HL-60 (cell line): ENCODE data around the gene CCDC187.

Experiments used
- DNase-seq, 2 experiments: peaks; one replicate each; pipeline ENCODE4 v3.0.0-alpha.2; 2010 to 2020; ENCODE audit warnings: low read depth in 1 of 2, low spot score in 1 of 2
- H3K27ac ChIP-seq: fragments of 250-450 bp; sonication (Bioruptor Pico); replicated peaks from 2 replicates; pipeline ENCODE4 v1.5.1; 2020; ENCODE audit warnings: mild to moderate bottlenecking, moderate library complexity
- H3K27me3 ChIP-seq: fragments of 250-450 bp; sonication (Bioruptor Pico); 2 replicates; pipeline ENCODE4 v1.5.1; 2021; ENCODE audit warnings: mild to moderate bottlenecking, moderate library complexity; ENCODE audit not compliant: insufficient read depth, poor library complexity, severe bottlenecking
- H3K4me3 ChIP-seq: replicated peaks from 2 replicates; pipeline ENCODE4 v1.5.1; 2011; ENCODE audit warnings: mild to moderate bottlenecking, control low read depth, low read length; ENCODE audit not compliant: insufficient read depth
- GABPA ChIP-seq: IDR thresholded peaks from 2 replicates; pipeline ENCODE4 v1.6.1; 2012; ENCODE audit warnings: low read depth
- POLR2AphosphoS5 ChIP-seq: IDR thresholded peaks from 2 replicates; pipeline ENCODE4 v1.6.1; 2012; ENCODE audit warnings: low read depth
- SPI1 ChIP-seq: IDR thresholded peaks from 2 replicates; pipeline ENCODE4 v1.6.1; 2012; ENCODE audit warnings: low read depth, mild to moderate bottlenecking, borderline replicate concordance
- TF ChIP-seq, protein P1 (sequence below): IDR thresholded peaks from one replicate; pipeline ENCODE4 v1.5.1; 2011; ENCODE audit warnings: low read length, control low read depth, inconsistent platforms; ENCODE audit not compliant: insufficient read depth
- TF ChIP-seq, protein P2 (sequence below): IDR thresholded peaks from 2 replicates; pipeline ENCODE4 v1.6.1; 2012; ENCODE audit warnings: low read depth; ENCODE audit not compliant: insufficient replicate concordance

The CCDC187 gene

DNA sequence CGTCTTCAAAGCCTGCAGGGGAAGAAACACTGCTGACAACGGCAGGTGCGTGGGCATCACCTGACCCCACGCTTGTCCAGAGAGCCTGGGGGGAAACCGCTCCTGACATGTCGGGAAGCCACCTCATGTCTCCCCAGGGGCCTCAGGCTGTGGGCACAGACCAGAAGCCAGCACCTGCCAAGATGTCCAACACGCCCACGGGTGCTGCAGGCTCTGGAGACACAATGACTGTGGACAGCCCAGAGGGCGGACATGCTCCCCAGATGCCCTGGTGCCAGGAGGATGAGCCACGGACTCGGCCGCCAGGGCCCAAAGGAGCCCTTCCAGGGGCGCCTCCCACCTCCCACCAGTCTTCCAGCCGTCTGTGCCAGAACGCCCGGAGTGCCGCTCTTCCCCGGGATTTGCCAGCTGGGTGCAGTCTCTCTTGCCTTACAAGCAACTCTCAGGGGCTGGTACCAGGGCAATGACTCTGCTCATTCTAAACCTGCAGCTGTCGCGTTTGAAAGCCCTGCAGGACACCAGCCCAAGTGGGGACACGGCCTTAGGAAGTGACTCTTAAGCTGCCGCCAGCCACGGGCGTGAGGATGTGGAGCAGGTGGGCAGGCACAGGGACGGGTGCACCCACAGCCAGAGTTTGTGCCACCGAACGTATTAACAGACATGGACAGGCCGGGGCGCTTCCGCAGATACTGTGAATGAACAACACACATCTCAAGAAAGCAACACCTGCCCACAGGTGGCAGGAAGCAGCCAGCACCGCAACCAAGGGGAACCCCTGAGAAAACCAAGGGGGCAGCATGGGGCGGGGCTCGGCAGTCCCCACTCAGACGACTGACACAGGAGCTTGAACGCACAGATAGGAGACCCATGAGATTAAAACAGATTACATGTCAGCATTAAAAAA, 92.2 kb downstream of the CCDC187 start:
- H3K4me3 ChIP-seq, result no peak overlapping the region
- no peaks in the 10 kb centered on the region for H3K27me3 ChIP-seq
- DNase-seq, result no peak
- TF ChIP-seq POLR2AphosphoS5 (no peak), GABPA (no peak), SPI1 (no peak)
- TF ChIP-seq, protein P1, sequence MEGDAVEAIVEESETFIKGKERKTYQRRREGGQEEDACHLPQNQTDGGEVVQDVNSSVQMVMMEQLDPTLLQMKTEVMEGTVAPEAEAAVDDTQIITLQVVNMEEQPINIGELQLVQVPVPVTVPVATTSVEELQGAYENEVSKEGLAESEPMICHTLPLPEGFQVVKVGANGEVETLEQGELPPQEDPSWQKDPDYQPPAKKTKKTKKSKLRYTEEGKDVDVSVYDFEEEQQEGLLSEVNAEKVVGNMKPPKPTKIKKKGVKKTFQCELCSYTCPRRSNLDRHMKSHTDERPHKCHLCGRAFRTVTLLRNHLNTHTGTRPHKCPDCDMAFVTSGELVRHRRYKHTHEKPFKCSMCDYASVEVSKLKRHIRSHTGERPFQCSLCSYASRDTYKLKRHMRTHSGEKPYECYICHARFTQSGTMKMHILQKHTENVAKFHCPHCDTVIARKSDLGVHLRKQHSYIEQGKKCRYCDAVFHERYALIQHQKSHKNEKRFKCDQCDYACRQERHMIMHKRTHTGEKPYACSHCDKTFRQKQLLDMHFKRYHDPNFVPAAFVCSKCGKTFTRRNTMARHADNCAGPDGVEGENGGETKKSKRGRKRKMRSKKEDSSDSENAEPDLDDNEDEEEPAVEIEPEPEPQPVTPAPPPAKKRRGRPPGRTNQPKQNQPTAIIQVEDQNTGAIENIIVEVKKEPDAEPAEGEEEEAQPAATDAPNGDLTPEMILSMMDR, result no peak
- TF ChIP-seq, protein P2, sequence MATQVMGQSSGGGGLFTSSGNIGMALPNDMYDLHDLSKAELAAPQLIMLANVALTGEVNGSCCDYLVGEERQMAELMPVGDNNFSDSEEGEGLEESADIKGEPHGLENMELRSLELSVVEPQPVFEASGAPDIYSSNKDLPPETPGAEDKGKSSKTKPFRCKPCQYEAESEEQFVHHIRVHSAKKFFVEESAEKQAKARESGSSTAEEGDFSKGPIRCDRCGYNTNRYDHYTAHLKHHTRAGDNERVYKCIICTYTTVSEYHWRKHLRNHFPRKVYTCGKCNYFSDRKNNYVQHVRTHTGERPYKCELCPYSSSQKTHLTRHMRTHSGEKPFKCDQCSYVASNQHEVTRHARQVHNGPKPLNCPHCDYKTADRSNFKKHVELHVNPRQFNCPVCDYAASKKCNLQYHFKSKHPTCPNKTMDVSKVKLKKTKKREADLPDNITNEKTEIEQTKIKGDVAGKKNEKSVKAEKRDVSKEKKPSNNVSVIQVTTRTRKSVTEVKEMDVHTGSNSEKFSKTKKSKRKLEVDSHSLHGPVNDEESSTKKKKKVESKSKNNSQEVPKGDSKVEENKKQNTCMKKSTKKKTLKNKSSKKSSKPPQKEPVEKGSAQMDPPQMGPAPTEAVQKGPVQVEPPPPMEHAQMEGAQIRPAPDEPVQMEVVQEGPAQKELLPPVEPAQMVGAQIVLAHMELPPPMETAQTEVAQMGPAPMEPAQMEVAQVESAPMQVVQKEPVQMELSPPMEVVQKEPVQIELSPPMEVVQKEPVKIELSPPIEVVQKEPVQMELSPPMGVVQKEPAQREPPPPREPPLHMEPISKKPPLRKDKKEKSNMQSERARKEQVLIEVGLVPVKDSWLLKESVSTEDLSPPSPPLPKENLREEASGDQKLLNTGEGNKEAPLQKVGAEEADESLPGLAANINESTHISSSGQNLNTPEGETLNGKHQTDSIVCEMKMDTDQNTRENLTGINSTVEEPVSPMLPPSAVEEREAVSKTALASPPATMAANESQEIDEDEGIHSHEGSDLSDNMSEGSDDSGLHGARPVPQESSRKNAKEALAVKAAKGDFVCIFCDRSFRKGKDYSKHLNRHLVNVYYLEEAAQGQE, result no peak
- H3K27ac ChIP-seq, result no peak overlapping the region

DNA sequence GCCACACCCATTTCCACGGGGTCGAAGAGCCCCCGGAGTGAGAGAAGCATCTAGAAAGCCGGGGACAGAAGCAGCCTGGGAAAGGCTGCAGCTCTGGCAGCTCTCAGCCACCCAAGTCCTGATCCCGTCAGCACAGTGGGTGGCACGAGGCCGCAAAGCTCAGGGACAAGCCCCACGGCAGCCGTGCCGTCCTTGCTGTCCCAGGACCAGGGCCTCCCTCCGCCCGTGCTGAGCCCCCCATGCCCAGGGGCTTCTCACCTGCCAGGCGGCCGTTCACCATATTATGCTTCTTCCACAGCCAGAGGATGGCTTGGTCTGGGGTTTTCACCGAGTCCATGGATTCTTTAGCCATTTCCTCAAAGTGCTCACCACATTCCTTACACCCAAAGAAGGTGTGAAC, 92.9 kb downstream of the CCDC187 start:
- Histone ChIP-seq H3K27me3 (no peaks in the 10 kb centered on the region), H3K4me3 (no peak overlapping the region), H3K27ac (no peak overlapping the region)
- DNase-seq, result no peak
- TF ChIP-seq POLR2AphosphoS5 (no peak), SPI1 (no peak), GABPA (no peak)
- TF ChIP-seq, protein P1, result no peak
- TF ChIP-seq, protein P2, result no peak

DNA sequence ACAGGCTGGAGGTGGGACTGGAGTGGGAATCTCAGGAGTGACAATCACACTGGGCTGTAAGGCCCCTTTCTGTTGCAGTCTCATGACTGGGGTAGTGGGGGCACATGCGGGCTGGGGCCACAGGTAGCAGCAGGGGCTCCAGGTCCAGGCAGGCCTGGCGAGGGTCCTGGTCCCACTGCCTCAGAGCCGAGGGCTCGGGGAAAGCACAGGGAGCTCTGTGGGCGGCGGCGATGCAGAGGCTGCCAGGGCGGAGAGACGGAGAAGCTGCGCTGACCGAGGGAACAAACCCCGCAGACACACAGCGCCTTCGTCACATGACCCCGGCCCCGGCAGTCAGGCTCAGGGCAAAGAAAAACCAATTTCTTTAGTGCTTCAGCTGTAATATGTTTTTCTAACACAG, 93.6 kb downstream of the CCDC187 start:
- DNase-seq, result no peak
- no peak overlapping the region for H3K4me3 ChIP-seq
- no peak for TF ChIP-seq GABPA
- TF ChIP-seq, protein P1, result no peak
- no peak for TF ChIP-seq SPI1
- TF ChIP-seq POLR2AphosphoS5, result no peak
- TF ChIP-seq, protein P2, result no peak
- H3K27me3 ChIP-seq, result no peaks in the 10 kb centered on the region
- H3K27ac ChIP-seq, result no peak overlapping the region
